SK-N-DZ (cell line): Measurements from ENCODE around the gene TEX13D. TPM values are rescaled to one million over a fixed set of nuclear protein-coding genes. Genes with fewer than 3 reads are reported as not detected.
"Not testable (repeated sequence)": the region's sequence is repeated elsewhere in the genome, so short reads cannot be mapped to it uniquely, and the experiment has no call there.

Experiments
- DNase-seq: peaks from one replicate; pipeline ENCODE4 v3.0.0-alpha.2; 2015; ENCODE audit warnings: low spot score
- polyA plus RNA-seq, 2 experiments: library from polyadenylated mRNA; depleted of rRNA; stranded (reverse); fragments of >200 nt; gene quantifications; 2 replicates each; pipeline ENCODE4 v1.2.3, GENCODE V29; 2014

TEX13D gene
- polyA plus RNA-seq (2014; cell fraction: cytosol; rRNA removed): not detected in 2 replicates
- not detected in 2 replicates for polyA plus RNA-seq (2014; cell fraction: nucleus; rRNA removed)

- DNase-seq: no peak
These were observed at the start of gene TEX13D for GRCh38 chrX:124332481-124333424. Gene TEX13D, plus strand, starts transcription at chrX:124332660. Its CDS starts 258 bp downstream, at chrX:124332918.

DNA sequence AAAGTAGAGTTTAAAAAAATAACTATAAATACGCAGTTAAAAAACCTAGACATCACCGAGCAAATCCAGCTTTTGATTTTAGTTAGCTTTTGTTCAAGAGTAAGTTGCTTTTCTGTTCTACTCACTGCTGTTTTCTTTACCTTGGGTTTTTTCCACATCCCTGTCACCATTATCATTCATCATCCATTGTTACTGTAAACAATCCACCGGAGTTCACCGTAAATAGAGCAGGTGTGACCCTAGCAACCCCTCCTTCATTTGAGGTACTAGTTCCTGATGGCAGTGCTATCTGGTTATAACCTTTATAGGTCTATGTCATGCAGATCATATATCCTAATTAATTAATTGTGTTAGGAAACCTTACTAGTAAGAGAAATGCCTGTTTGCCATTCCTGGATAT is 43.0 kb upstream of the TEX13D start:
- no peak for DNase-seq

- no peak for DNase-seq
These were observed 38.6 kb upstream of the TEX13D start for GRCh38 chrX:124293810-124294209.

DNA sequence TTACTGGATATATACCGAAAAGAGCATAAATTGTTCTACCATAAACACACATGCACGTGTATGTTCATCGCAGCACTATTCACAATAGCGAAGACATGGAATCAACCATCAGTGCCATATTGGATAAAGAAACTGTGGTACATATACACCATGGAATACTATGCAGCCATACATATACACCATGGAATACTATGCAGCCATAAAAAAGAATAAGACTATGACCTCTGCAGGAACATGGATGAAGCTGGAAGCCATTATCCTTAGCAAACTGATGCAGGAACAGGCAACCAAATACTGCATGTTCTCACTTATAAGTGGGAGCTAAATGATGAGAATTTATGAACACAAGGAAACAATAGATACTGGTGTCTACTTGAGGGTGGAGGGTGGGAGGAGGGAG is 33.1 kb upstream of the TEX13D start:
- DNase-seq: not testable (repeated sequence)

DNA sequence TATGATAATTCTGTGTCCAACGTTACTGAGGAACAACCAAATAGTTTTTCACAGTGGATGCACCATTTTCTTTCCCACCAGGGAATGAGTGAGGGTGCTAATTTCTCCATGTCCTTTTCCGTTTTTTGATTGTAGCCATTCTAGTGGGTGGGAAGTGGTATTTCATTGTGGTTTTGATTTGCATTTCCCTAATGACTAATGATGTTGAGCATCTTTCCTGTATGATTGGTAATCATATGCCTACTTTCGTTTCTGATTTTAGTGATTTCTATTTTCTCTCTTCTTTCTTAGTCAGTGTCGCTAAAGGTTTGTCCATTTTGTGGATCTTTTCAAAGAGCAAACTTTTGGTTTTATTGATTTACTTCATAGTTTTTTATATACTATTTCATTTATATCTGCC is 32.1 kb upstream of the TEX13D start:
- no peak for DNase-seq

DNA sequence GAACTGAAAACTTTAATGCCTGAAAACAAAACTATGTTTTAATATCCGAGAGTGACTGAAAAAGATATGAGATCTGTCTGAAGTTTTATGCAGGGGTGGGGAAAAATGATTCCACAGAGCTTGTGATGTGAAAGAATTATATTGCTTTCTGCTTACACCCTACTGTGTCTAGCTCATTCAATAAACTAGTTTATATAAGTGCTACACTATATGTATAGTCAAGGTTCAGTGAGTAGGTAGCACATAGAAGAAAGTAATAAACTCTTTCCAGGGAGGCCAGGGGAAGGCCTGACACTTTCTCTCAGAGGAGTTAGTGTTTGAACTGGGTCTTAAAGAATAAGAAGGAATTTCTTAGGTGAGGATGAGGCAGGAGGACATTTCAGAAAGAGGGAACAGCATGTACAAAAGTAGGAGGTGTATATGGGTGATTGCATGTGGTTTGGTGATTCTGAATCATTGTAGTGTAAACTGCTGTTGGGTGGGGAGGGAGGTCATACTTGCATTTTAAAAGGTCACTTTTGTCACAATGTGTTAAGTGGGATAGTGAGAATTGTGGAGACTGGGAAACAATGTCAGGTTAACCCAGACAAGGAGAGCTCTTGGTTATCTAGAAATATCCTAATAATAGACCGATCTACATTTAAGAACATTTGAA is 25.1 kb upstream of the TEX13D start:
- no peak for DNase-seq

GRCh38 chrX:124325732-124326131 is 6.7 kb upstream of the TEX13D start:
- DNase-seq: no peak

DNA sequence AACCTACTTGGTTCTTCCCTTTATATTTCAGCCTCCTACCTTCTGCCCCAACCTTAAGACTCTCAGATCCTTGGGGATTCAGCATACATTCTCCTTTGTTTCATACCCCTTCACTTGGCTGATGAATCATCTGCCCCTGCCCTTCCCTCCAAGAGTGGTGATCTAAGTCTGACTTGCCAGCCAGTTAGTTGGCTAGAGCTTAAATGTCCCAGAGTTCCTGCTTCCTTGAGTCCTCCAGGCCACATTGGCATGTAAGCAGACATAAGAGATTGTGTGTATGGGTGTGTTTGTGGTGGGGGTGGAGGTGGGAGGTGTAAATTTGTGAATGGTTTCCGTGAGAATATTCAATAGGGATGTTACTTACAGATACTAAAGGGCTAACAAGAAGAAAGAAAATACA is 3.7 kb upstream of the TEX13D start:
- no peak for DNase-seq

GRCh38 chrX:124333862-124334261 is 1.4 kb downstream of the TEX13D start:
- DNase-seq: no peak

GRCh38 chrX:124334555-124334954 is 2.1 kb downstream of the TEX13D start:
- DNase-seq: not testable (repeated sequence)

- no peak for DNase-seq
These were observed 3.1 kb downstream of the TEX13D start for GRCh38 chrX:124335598-124335997.

DNA sequence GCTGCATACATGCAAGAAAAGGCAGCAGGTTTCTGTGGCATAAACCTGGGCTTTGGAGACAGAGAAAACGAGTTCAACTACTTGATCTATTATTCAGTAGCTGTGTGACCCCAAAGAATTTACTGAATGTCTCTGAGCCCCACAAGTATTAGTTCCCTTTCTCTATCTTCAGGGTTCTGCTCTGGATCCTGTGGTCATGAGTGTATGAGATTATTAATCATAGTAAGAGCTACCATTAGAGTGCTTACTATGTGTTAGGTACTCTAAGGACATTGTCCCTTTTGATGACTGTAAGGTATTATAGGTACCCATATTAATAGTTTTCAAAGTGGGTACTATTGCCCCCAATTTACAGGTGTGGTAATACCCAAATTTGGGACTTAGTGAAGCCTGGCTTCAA is 5.5 kb downstream of the TEX13D start:
- DNase-seq: no peak

GRCh38 chrX:124338733-124339514 is 6.5 kb downstream of the TEX13D start:
- no peak for DNase-seq

GRCh38 chrX:124341396-124342132 is 9.1 kb downstream of the TEX13D start:
- DNase-seq: no peak

DNA sequence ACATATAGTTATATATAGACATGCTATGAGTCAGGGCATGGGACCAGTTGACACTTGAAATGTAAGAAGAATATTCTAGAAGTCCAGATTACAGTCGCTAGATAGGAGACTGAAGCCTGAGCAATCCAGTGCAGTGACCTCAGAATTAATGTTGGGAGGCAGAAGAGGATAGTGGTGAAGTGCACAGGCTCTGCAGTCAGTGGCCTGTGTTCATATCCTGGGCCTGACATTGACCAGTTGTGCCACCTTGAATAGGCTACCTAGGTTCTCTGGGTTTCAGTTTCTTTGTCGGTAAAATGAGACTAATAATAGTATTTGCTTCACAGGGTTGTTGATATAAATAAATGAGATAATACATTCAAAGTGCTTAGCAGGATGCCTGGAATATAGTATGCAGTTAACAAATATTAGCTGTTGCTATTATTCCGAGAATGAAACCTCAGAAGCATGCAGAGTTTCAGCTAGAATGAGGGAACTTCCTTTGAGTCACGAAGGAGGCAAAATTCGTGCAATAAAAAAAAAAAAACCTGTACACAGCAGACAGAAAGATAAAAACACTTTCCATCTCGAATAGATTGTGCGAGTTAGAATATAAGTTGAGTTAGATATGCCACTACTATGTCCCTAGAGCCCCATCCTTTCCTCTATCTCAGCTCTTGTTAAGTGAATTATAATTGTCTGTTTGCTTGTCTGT is 9.9 kb downstream of the TEX13D start:
- no peak for DNase-seq

- DNase-seq: no peak
These were observed 10.6 kb downstream of the TEX13D start for GRCh38 chrX:124343016-124343415.

- DNase-seq: no peak
These were observed 11.8 kb downstream of the TEX13D start for GRCh38 chrX:124344246-124344645.

DNA sequence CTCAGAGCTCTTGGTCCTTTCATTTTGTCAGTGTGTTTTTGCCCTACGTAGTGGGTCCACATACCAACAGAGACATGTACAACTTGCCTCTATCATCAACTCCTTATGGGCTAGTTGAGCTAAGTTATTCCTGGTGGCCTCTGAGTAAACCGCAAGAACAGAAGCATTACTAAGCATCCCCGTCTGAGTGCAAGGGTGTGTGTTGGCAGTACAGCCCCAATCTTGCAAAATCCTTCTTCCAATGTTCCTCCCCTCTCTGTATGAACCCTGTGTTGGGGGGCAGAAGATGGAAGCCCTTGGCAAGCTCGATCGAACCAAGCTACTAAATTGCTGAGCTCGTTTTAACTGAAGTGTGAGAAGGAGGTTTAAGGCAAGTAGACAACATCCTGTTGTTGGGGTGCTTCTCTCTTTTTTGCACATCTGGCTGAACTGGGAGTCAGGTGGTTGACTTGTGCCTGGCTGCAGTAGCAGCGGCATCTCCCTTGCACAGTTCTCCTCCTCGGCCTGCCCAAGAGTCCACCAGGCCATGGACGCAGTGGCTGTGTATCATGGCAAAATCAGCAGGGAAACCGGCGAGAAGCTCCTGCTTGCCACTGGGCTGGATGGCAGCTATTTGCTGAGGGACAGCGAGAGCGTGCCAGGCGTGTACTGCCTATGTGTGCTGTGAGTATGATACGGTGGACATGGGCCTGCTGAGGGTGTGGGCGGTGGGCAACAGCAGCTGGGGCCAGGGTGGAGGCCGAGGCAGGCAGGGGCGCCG is 13.8 kb downstream of the TEX13D start, which contains the start of gene SH2D1A:
Gene SH2D1A, plus strand, starts transcription at position 447 of the 760 bp plus-strand sequence. Its CDS starts 80 bp downstream, at position 527.
- DNase-seq: no peak

DNA sequence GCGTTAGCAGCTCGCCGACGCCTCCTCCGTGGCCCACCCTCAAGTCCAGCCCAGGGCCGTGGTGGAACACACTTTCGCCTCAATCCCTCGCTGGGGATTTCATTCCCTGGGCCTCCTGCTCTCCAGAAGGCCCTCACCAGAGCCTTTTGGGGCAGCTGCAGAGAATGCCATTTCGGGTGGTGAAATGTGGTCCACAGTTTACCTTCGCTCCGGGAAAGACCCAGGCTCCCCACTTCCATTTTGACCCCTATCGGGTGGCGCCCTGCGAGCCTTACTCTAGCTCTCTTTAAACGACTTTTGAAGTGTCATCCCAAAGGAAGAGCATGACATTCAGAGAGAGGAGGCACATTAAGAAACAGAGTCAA is 14.4 kb downstream of the TEX13D start:
- no peak for DNase-seq

GRCh38 chrX:124347242-124347641 is 14.8 kb downstream of the TEX13D start:
- DNase-seq: no peak
